NB4 (cell line): ENCODE data around the gene MZB1.

Source experiments
- DNase-seq: peaks from one replicate; pipeline ENCODE4 v3.0.0; 2010; ENCODE audit warnings: low read depth
- H3K4me3 ChIP-seq: one replicate; pipeline ENCODE4 v1.5.1; 2011; ENCODE audit warnings: mild to moderate bottlenecking, low read depth, low read length, moderate library complexity
- MYC ChIP-seq: IDR thresholded peaks from 2 replicates; pipeline ENCODE4 v1.6.1; 2011; ENCODE audit warnings: low read depth, low read length
- POLR2A ChIP-seq: IDR thresholded peaks from 2 replicates; pipeline ENCODE4 v1.6.1; 2011; ENCODE audit warnings: mild to moderate bottlenecking; ENCODE audit not compliant: insufficient read length; ENCODE audit errors: extremely low read depth
- TF ChIP-seq, protein P1 (sequence below): IDR thresholded peaks from one replicate; pipeline ENCODE4 v1.5.1; 2012; ENCODE audit warnings: low read depth, low read length
- TF ChIP-seq, protein P2 (sequence below): IDR thresholded peaks from 2 replicates; pipeline ENCODE4 v1.6.1; 2011; ENCODE audit warnings: low read depth, low read length

Gene MZB1

DNA sequence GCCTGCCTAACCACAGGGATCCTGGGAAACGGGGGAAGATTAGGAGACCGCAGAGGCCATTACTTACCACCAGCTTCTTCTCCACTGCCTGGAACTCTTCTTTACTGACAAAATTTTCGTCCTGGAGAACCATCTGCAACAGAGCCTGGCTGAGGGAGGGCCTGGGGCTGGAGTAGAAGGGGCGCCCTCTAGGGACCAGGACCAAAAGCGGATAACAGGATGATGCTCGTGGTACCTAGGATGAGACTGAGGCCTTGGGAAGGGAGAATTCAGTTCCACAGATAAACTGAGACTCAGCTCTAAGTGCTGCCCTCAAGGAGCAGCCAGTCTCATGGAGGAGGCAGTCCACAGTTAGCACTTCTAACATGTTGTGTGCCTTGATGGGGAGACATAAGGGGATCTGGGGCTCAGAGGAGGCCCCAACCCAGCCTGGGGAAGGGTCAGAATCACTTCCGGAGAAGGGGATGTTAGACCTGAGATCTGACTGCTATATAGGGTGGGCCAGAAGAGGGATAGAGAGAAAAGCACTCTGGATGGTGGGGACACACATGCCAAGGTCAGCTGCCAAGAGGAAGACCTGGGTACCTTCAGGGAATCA is 12.9 kb upstream of the MZB1 start:
- no peak overlapping the region for H3K4me3 ChIP-seq
- peak; percentile 68 for DNase-seq
- no peak for TF ChIP-seq MYC
- TF ChIP-seq, protein P1, sequence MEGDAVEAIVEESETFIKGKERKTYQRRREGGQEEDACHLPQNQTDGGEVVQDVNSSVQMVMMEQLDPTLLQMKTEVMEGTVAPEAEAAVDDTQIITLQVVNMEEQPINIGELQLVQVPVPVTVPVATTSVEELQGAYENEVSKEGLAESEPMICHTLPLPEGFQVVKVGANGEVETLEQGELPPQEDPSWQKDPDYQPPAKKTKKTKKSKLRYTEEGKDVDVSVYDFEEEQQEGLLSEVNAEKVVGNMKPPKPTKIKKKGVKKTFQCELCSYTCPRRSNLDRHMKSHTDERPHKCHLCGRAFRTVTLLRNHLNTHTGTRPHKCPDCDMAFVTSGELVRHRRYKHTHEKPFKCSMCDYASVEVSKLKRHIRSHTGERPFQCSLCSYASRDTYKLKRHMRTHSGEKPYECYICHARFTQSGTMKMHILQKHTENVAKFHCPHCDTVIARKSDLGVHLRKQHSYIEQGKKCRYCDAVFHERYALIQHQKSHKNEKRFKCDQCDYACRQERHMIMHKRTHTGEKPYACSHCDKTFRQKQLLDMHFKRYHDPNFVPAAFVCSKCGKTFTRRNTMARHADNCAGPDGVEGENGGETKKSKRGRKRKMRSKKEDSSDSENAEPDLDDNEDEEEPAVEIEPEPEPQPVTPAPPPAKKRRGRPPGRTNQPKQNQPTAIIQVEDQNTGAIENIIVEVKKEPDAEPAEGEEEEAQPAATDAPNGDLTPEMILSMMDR, result peak; percentile 63

DNA sequence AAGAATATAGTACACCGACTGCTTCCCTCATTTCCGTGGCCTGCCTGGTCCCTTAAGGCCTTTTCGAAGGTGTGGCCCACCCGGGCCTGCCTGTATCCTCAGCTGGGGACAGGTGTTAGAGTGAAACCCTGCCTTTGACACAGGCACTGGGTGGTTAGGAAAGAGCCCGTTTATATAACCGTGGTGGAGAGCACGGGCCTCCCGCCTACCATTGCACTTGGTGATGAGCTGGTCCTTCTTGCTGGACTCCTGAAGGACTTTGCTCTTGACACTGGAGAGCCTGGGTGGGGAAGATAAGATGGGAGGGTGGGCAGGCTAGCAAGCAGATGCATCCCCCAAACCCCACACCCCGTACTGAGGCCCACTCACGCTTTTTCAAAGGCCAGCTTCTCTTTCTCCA is 11.8 kb upstream of the MZB1 start:
- H3K4me3 ChIP-seq, result no peak overlapping the region
- DNase-seq, result no peak
- TF ChIP-seq MYC (no peak), POLR2A (no peak)
- TF ChIP-seq, protein P1, result no peak
- TF ChIP-seq, protein P2, sequence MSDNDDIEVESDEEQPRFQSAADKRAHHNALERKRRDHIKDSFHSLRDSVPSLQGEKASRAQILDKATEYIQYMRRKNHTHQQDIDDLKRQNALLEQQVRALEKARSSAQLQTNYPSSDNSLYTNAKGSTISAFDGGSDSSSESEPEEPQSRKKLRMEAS, result no peak

DNA sequence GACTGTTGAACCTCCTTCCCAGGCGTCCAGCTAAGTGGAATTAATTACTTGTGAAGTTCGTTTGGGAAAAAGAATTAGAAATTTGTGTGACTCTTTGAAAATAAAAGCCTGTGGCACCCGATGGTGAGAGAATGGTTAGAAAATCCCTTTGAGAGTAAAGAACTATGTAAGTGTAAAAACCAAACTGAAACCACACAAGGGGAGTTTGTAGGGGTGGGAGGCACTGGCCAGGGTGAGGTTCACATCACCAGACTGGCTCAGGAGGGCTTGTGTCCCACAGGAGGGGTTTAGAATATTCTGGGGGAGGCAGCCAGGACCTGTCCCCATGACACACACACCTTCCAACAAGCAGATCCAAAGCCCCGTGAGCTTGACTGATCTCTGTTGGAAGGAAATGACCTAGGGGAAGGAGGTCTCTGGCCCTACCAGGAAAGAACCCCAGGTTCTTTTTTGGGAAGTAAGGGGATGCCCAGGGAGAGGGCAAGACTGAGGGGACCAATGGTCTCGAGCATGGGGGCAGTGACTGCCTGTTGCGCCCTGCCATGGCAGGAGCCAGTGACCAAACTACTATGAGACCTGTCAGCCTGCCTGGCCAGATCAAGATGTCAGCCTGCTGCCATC is 9.9 kb upstream of the MZB1 start:
- no peak for TF ChIP-seq MYC
- TF ChIP-seq, protein P2, result no peak
- TF ChIP-seq, protein P1, result no peak
- no peak for TF ChIP-seq POLR2A
- no peak for DNase-seq
- H3K4me3 ChIP-seq, result no peak overlapping the region

DNA sequence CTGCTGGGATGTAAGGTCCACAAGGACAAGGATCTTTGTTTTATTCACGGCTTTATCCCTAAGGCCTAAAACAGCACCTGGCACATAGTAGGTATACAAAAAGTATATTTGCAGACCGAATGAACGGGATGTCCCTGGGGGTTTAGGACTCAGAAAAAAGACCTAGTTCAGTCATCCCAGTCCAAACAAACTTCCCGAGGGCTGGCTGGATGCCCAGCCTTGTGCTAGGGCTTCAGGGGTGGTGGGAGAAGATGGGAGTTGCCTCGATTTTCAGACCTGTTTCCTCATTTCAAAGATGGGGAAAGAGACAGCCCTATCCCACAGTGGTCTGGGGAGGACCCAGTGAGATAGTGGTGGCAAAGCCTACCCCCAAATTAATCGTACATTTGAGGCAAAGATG is 8.2 kb upstream of the MZB1 start:
- TF ChIP-seq, protein P2, result no peak
- no peak for TF ChIP-seq MYC
- no peak for TF ChIP-seq POLR2A
- TF ChIP-seq, protein P1, result no peak

DNA sequence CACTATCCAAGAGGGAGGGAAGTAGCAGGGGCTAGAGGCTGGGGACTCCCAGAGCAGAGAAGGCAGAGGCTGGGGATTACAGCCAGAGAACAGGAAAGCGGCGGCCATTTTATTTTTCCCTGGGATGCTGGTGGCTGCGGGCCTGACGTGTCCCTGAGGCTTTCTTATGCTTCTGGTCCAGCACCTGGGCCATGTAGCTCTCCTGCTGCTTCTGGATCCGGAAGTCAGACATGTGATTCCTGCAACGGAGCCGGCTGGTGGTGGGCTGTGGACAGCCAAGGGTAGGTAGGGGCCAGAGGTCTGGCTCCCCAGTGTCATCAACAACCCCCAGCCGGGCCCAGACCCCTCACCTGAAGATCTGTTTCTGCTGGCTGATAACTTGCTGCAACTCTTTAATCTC is 7.0 kb upstream of the MZB1 start:
- no peak overlapping the region for H3K4me3 ChIP-seq
- no peak for DNase-seq
- TF ChIP-seq POLR2A (no peak), MYC (no peak)
- TF ChIP-seq, protein P1, result no peak
- TF ChIP-seq, protein P2, result no peak

More for the DNA sequence above, 8.2 kb upstream of the MZB1 start:
- H3K4me3 ChIP-seq, result no peak overlapping the region
- DNase-seq, result no peak
